GDM1 (cell line): ENCODE measurements around the gene PNRC1.
A peak's percentile ranks its signal among the peaks of the same experiment; 100 is the strongest.
"Not testable (repeated sequence)": the region's sequence is repeated elsewhere in the genome, so short reads cannot be mapped to it uniquely, and the experiment has no call there.

Source experiments
- DNase-seq: peaks from one replicate; lab custom pipeline; 2025; lab: John Stamatoyannopoulos, UW

PNRC1 gene

GRCh38 chr6:89059227-89059626 lies 21.3 kb upstream of the PNRC1 start:
- no peak for DNase-seq

DNA sequence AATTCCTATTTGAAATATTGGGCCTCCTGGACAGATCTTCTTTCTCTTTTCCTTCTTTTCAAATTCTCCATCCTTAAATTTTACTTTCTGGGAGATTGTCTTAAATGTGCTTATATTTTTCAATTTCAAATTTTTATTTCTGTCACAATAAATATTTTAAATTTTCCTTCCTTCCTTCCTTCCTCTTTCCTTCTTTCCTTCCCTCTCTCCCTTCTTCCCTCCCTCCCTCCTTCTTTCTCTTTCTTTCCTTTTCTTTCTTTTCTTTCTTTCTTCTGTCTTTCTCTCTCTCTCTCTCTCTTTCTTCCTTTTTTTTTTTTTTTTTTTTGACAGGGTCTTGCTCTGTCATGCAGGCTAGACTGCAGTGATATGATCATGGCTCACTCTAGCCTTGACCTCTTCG lies 16.7 kb upstream of the PNRC1 start:
- no peak for DNase-seq

DNA sequence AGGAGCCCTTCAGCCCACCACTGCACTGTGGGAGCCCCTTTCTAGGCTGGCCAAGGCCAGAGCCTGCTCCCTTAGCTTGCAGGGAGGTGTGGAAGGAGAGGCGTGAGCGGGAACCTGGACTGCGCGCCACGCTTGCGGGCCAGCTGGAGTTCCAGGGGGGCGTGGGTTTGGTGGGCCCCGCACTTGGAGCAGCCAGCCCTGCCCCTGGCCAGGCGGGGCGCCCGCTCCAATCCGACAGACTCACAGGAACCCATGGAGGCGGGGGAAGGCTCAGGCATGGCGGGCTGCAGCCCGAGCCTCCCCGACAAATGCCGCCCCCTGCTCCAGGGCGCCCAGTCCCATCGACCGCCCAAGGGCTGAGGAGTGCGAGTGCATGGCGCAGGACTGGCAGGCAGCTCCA lies 15.6 kb upstream of the PNRC1 start:
- not testable (repeated sequence) for DNase-seq

GRCh38 chr6:89066121-89066520 lies 14.4 kb upstream of the PNRC1 start:
- not testable (repeated sequence) for DNase-seq

- no peak for DNase-seq
Measured at GRCh38 chr6:89066940-89067646, 13.5 kb upstream of the PNRC1 start.

DNA sequence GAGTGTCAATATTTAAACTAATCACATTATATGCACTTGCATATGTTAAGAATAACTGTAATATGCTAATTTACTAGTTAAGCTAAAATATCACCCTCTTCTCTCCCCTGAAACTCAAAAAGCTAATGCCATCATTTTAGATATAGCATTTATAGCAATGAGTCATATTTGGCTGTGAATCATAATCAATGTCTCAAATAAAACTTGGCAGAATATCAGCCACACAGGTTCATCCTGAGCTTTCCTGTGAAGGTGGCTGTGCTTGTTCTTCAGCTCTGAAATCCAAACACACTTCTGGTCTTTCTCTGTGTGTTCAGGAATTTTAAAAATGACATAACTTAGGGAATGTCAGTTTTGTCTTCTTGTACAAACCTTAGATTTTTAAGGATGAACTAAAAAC lies 12.8 kb upstream of the PNRC1 start:
- DNase-seq, result no peak

GRCh38 chr6:89068695-89069094 lies 11.9 kb upstream of the PNRC1 start:
- DNase-seq, result no peak

GRCh38 chr6:89069536-89070163 lies 10.9 kb upstream of the PNRC1 start:
- DNase-seq, result no peak

- no peak for DNase-seq
Measured at GRCh38 chr6:89071036-89071435, 9.5 kb upstream of the PNRC1 start.

GRCh38 chr6:89073014-89073620 lies 7.4 kb upstream of the PNRC1 start:
- DNase-seq, result peak; percentile 72

DNA sequence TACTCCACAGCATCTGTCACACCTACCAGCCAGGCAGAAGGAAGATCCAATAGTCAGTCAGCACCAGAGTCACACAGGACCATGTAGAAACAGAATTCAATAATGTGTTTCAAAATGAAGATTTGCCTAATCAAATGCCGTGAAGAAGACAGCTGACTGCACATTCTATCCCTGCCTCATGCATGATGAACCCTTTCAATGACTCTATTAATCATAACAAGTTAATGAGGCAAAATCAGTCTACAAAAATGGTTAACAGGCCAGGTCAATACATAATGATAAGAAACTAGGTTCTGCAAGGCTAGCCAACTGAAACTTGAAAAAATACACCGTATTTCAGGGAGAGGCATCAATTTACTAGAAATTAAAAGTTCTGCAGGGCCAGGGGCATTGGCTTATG lies 6.7 kb upstream of the PNRC1 start:
- DNase-seq, result no peak

DNA sequence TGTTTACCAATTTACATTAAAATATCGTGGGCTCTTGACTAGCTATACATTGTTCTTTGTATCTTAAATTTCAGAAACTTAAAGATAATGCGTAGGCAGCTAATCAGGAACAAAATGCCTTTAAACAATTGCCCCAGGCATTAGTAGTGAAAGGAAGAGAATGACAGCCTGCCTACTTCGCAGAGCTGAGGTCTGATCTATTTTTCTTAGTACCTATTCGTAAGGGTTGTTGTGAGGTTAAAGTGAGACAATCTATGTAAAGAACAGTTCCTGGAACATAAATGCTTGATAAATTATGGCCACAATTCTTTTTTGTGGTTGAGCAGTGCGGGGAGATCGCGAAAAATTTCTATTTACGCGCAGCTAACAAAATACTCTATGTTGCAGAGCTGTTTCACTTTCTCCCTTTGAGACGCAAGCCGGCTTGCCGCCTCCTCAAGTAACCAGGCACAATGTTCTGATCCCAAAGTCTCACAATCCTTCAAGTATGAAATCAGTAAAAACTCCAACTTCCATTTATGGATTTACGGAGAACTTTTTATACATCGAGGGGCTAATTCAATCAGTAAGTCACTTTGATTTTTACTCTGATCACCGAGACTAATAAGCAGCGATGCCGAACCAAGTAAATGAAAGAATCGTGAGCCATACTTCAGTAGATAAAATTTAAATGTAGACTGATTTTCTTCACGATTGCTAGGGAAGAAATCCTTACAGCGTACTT lies 878 bp upstream of the PNRC1 start:
- no peak for DNase-seq

DNA sequence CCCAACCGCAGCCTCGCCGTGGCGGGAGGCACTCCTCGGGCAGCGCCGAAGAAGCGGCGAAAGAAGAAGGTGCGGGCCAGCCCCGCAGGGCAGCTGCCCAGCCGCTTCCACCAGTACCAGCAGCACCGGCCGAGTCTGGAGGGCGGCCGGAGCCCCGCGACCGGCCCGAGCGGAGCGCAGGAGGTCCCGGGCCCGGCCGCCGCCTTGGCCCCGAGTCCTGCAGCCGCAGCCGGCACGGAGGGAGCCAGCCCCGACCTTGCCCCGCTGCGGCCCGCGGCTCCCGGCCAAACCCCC lies 525 bp downstream of the PNRC1 start:
- DNase-seq, result no peak

DNA sequence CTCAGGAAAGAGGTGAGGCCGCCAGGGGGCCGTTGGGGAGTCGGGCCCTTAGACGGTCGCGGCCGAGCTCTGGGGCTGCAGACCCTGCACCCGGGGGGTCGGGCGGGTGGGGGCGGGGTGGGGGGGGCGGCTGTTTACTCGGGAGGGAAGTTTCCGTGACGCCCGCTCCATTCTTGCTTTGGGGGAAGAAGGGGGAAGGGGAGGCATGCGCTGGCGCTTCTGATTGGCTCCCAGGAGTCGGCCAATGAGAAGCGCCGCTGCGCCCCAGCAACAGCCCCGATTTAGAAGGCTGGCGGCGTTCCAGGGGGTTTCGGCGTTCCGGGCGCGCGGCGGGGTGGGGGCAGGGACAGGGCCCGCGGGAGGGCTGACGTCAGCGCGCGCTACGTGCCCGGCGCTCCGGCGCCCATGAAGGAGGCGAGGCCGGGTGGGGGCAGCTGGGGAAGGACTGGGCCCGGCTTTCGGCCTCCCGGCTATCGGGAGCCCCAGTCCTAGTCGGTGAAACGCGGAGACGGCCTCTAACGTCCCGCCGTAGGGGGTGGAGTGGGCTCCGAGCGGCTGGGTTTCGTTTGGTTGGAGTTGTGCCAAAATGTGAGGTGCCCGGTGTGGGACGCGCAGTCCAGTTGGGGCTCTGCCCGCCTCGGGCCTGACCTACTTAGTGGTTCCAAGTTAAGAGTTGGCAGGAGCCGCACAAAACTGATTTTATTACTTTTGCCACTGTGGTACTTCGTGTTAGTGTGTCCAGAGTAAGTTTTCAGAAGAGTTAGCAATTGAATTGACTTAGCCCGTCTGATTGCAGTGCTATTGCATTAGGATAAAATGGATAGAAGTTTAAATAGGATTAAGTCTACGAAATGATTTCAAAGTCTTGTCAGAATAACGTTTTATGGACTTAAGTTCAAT lies 1.1 kb downstream of the PNRC1 start:
- peak; percentile 93 for DNase-seq

- DNase-seq, result no peak
Measured at GRCh38 chr6:89082486-89082891, 1.9 kb downstream of the PNRC1 start.

DNA sequence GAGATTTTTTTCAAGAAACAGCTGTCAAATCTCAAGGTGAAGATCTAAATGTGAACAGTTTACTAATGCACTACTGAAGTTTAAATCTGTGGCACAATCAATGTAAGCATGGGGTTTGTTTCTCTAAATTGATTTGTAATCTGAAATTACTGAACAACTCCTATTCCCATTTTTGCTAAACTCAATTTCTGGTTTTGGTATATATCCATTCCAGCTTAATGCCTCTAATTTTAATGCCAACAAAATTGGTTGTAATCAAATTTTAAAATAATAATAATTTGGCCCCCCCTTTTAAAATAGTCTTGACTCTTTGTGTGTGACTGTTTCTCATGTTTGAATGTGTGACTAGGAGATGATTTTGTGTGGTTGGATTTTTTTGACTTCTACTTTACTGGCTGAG lies 4.0 kb downstream of the PNRC1 start:
- DNase-seq, result no peak

DNA sequence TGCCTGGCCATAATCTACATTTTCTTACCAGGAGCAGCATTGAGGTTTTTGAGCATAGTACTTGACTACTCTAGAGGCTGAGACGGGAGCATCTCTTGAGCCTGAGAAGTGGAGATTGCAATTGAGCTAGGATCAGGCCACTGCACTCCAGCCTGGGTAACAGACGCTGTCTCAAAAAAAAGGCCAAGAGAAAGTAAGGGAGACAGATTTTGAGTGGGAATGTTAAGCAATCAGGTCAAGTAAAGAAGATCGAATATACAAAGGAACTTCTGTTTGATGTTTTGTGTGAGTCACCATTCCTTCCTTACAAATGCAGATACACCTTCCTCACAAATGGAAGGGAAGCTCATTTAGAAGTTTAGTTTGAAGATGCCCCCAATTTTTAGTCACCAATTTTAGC lies 4.4 kb downstream of the PNRC1 start:
- no peak for DNase-seq

- no peak for DNase-seq
Measured at GRCh38 chr6:89085409-89086205, 5.1 kb downstream of the PNRC1 start.

GRCh38 chr6:89087881-89088280 lies 7.3 kb downstream of the PNRC1 start:
- no peak for DNase-seq

GRCh38 chr6:89098461-89098860 lies 17.9 kb downstream of the PNRC1 start:
- no peak for DNase-seq

- DNase-seq, result no peak
Measured at GRCh38 chr6:89100114-89100513, 19.6 kb downstream of the PNRC1 start.
